ENCODE data around the gene AGBL4.

AGBL4 gene

GRCh38 chr1:48717082-48717481, 1306.7 kb downstream of the AGBL4 start:
- no peak overlapping the region for H3K4me3 ChIP-seq (ENCODE audit: low read length)
- DNase-seq (ENCODE audit: low read depth): no peak
- TF ChIP-seq CTCF (IDR thresholded peaks at IDR 0.05; ENCODE audit: insufficient read depth, low read depth, low read length, missing control alignments): no peak

GRCh38 chr1:48715921-48716320, 1307.8 kb downstream of the AGBL4 start:
- TF ChIP-seq CTCF (IDR thresholded peaks at IDR 0.05; ENCODE audit: insufficient read depth, low read depth, low read length, missing control alignments): no peak
- no peak overlapping the region for H3K4me3 ChIP-seq (ENCODE audit: low read length)
- DNase-seq (ENCODE audit: low read depth): no peak

- DNase-seq (ENCODE audit: low read depth): no peak
- no peak for TF ChIP-seq CTCF (IDR thresholded peaks at IDR 0.05; ENCODE audit: insufficient read depth, low read depth, low read length, missing control alignments)
- no peak overlapping the region for H3K4me3 ChIP-seq (ENCODE audit: low read length)
Measured at GRCh38 chr1:48710915-48711314, 1312.8 kb downstream of the AGBL4 start.

- DNase-seq (ENCODE audit: low read depth): no peak
- TF ChIP-seq CTCF (IDR thresholded peaks at IDR 0.05; ENCODE audit: insufficient read depth, low read depth, low read length, missing control alignments): no peak
- H3K4me3 ChIP-seq (ENCODE audit: low read length): no peak overlapping the region
Measured at GRCh38 chr1:48710318-48710717, 1313.4 kb downstream of the AGBL4 start.

- DNase-seq (ENCODE audit: low read depth): no peak
- H3K4me3 ChIP-seq (ENCODE audit: low read length): no peak overlapping the region
- no peak for TF ChIP-seq CTCF (IDR thresholded peaks at IDR 0.05; ENCODE audit: insufficient read depth, low read depth, low read length, missing control alignments)
Measured at GRCh38 chr1:48704736-48705135, 1319.0 kb downstream of the AGBL4 start.

GRCh38 chr1:48701445-48701844, 1322.3 kb downstream of the AGBL4 start:
- H3K4me3 ChIP-seq (ENCODE audit: low read length): no peak overlapping the region
- TF ChIP-seq CTCF (IDR thresholded peaks at IDR 0.05; ENCODE audit: insufficient read depth, low read depth, low read length, missing control alignments): no peak

GRCh38 chr1:48697066-48697707, 1326.6 kb downstream of the AGBL4 start:
- DNase-seq (ENCODE audit: low read depth): peak; percentile 54
- peak; percentile 92 for TF ChIP-seq CTCF (IDR thresholded peaks at IDR 0.05; ENCODE audit: insufficient read depth, low read depth, low read length, missing control alignments)

More at GRCh38 chr1:48701445-48701844, 1322.3 kb downstream of the AGBL4 start:
- peak; percentile 49 for DNase-seq (ENCODE audit: low read depth)

More at GRCh38 chr1:48697066-48697707, 1326.6 kb downstream of the AGBL4 start:
- H3K4me3 ChIP-seq (ENCODE audit: low read length): no peak overlapping the region
